Caco-2 (cell line): ENCODE measurements around the gene NUP58. TPM values are rescaled to one million over a fixed set of nuclear protein-coding genes. Genes with fewer than 3 reads are reported as not detected.

ENCODE experiments used
- BruUV-seq: library from RNA; stranded (reverse); fragments of 400-500 nt; replicated peaks from 2 replicates; lab custom pipeline; 2021; lab: Mats Ljungman, UMichigan
- CTCF ChIA-PET: fragments of 300-600 bp; sonication (Branson Sonifier 250); formaldehyde crosslinking; loops from one replicate; lab custom pipeline; 2022; ENCODE audit warnings: antibody characterized with exemption; lab: Charles Lee
- POLR2A ChIA-PET: fragments of 300-600 bp; sonication (Branson Sonifier 250); formaldehyde crosslinking; loops from one replicate; lab custom pipeline; 2022; ENCODE audit warnings: antibody characterized with exemption; lab: Charles Lee
- DNase-seq, 2 experiments: peaks; one replicate each; pipeline versions ENCODE4 v3.0.0 to v3.0.0-alpha.2; 2020 to 2022
- H3K27me3 ChIP-seq: replicated peaks from 2 replicates; pipeline ENCODE4 v1.6.0; 2011; ENCODE audit warnings: low read length; ENCODE audit not compliant: control insufficient read depth, insufficient read depth
- H3K36me3 ChIP-seq: 2 replicates; pipeline ENCODE4 v1.5.1; 2011; ENCODE audit warnings: low read length; ENCODE audit not compliant: control insufficient read depth, insufficient read depth
- H3K4me1 ChIP-seq: fragments of 250-450 bp; sonication (Bioruptor Pico); 2 replicates; pipeline ENCODE4 v1.5.1; 2020; ENCODE audit warnings: mild to moderate bottlenecking
- H3K4me3 ChIP-seq: 2 replicates; pipeline ENCODE4 v1.5.1; 2011; ENCODE audit warnings: low read depth, mild to moderate bottlenecking, control low read depth, low read length
- H3K9me3 ChIP-seq: fragments of 250-450 bp; sonication (Bioruptor Pico); 2 replicates; pipeline ENCODE4 v1.5.1; 2020; ENCODE audit warnings: mild to moderate bottlenecking, moderate library complexity
- H3K27ac Mint-ChIP-seq: one replicate; pipeline ENCODE4 v1.8.0; 2022; ENCODE audit warnings: mixed read lengths; ENCODE audit not compliant: unreplicated experiment
- H3K27me3 Mint-ChIP-seq: one replicate; pipeline ENCODE4 v1.8.0; 2022; ENCODE audit warnings: mixed read lengths; ENCODE audit not compliant: insufficient read depth, unreplicated experiment
- H3K36me3 Mint-ChIP-seq: one replicate; pipeline ENCODE4 v1.8.0; 2022; ENCODE audit warnings: mild to moderate bottlenecking, mixed read lengths; ENCODE audit not compliant: insufficient read depth, unreplicated experiment
- H3K4me1 Mint-ChIP-seq: one replicate; pipeline ENCODE4 v1.8.0; 2022; ENCODE audit warnings: low read depth, mixed read lengths; ENCODE audit not compliant: unreplicated experiment
- H3K4me3 Mint-ChIP-seq: one replicate; pipeline ENCODE4 v1.8.0; 2022; ENCODE audit warnings: mild to moderate bottlenecking, moderate library complexity, mixed read lengths; ENCODE audit not compliant: unreplicated experiment
- H3K9me3 Mint-ChIP-seq: one replicate; pipeline ENCODE4 v1.8.0; 2022; ENCODE audit warnings: mixed read lengths; ENCODE audit not compliant: unreplicated experiment
- intact Hi-C: fragments of 100-400 bp; cut with micrococcal nuclease; formaldehyde crosslinking; loops from one replicate; pipeline ENCODE4 v1.10.0; 2022; ENCODE audit not compliant: unreplicated experiment
- total RNA-seq: library from RNA; stranded (reverse); gene quantifications from 2 replicates; pipeline ENCODE4 v1.2.3, GENCODE V29; 2022
- TF ChIP-seq, protein P1 (sequence below), 2 experiments: fragments of 200-600 bp in 1 of 2; IDR thresholded peaks; 1 replicate in 1 of 2; 2 replicates in 1 of 2; pipeline versions ENCODE4 v1.5.1 to v1.8.0; 2011 to 2022; ENCODE audit warnings: antibody characterized with exemption in 1 of 2, control low read depth in 1 of 2, inconsistent platforms in 1 of 2, low read depth in 1 of 2, low read length in 1 of 2, mild to moderate bottlenecking in 1 of 2, moderate library complexity in 1 of 2; ENCODE audit not compliant: insufficient read depth in 1 of 2, severe bottlenecking in 1 of 2, unreplicated experiment in 1 of 2

Gene NUP58
- total RNA-seq, 1 experiment from 2014 or later: 66.4 TPM

DNA sequence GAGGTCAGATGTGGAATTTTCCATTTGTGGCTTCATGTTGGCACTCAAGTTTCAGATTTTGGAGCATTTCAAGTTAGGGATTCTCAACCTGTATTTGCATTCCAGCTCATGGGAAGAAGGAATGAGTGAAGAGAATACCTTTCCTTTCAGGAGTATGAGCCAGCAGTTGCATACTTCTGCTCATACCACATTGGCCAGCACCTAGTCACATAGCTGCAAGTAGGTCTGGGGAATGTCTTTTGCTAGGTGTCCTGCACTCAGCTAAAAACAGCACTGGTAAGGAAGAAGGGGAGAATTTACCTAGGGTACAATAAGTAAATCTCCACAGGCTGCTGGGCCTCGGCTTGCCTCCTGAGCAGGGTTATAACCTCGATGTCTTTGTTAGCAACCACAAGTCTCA lies 45.7 kb downstream of the NUP58 start:
- ChIA-PET POLR2A (no interaction called here), CTCF (no interaction called here)
- peaks cover 6% of the 10 kb centered on the region for H3K27me3 Mint-ChIP-seq
- H3K4me1 ChIP-seq: no peaks in the 10 kb centered on the region
- no peaks in the 10 kb centered on the region for H3K4me1 Mint-ChIP-seq
- DNase-seq: no peak
- H3K27ac Mint-ChIP-seq: no peak overlapping the region
- no peak overlapping the region for H3K4me3 Mint-ChIP-seq
- intact Hi-C loops: no loop called here
- TF ChIP-seq, protein P1, sequence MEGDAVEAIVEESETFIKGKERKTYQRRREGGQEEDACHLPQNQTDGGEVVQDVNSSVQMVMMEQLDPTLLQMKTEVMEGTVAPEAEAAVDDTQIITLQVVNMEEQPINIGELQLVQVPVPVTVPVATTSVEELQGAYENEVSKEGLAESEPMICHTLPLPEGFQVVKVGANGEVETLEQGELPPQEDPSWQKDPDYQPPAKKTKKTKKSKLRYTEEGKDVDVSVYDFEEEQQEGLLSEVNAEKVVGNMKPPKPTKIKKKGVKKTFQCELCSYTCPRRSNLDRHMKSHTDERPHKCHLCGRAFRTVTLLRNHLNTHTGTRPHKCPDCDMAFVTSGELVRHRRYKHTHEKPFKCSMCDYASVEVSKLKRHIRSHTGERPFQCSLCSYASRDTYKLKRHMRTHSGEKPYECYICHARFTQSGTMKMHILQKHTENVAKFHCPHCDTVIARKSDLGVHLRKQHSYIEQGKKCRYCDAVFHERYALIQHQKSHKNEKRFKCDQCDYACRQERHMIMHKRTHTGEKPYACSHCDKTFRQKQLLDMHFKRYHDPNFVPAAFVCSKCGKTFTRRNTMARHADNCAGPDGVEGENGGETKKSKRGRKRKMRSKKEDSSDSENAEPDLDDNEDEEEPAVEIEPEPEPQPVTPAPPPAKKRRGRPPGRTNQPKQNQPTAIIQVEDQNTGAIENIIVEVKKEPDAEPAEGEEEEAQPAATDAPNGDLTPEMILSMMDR (IDR thresholded peaks at IDR 0.05; ENCODE audit: insufficient read depth in 1 of 2, low read depth in 1 of 2, low read length in 1 of 2, severe bottlenecking in 1 of 2, unreplicated experiment in 1 of 2): no peak
- H3K36me3 ChIP-seq: no peaks in the 10 kb centered on the region
- no TSS peak for BruUV-seq
- no peaks in the 10 kb centered on the region for H3K27me3 ChIP-seq
- no peaks in the 10 kb centered on the region for H3K9me3 ChIP-seq
- H3K36me3 Mint-ChIP-seq: no peaks in the 10 kb centered on the region
- H3K9me3 Mint-ChIP-seq: no peaks in the 10 kb centered on the region
- H3K4me3 ChIP-seq: no peak overlapping the region

DNA sequence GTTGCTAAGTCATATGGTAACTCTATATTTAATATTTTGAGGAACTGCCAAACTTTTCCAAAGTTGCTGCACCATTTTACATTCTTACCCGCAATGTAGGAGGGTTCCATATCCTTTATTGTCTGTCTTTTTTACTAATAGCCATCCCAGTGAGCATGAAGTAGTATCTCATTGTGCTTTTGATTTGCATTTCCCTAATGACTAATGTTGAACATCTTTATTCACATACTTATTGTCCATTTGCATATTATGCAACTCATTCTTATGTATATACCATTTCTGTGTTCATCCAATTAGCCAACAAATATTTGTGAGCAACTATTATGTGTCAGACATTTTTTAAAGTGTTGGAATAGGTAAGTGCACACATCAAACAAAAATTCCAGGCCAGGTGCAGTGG lies 50.0 kb downstream of the NUP58 start:
- intact Hi-C loops: no loop called here
- BruUV-seq: no TSS peak
- DNase-seq: no peak
- TF ChIP-seq, protein P1 (IDR thresholded peaks at IDR 0.05; ENCODE audit: insufficient read depth in 1 of 2, low read depth in 1 of 2, low read length in 1 of 2, severe bottlenecking in 1 of 2, unreplicated experiment in 1 of 2): no peak
- no peaks in the 10 kb centered on the region for H3K27me3 ChIP-seq
- Mint-ChIP-seq H3K9me3 (no peaks in the 10 kb centered on the region), H3K36me3 (no peaks in the 10 kb centered on the region), H3K4me1 (no peaks in the 10 kb centered on the region), H3K4me3 (no peak overlapping the region), H3K27me3 (peaks cover 14% of the 10 kb centered on the region), H3K27ac (no peak overlapping the region)
- H3K36me3 ChIP-seq: no peaks in the 10 kb centered on the region
- H3K4me1 ChIP-seq: no peaks in the 10 kb centered on the region
- no peaks in the 10 kb centered on the region for H3K9me3 ChIP-seq
- H3K4me3 ChIP-seq: no peak overlapping the region
- CTCF ChIA-PET: no interaction called here
- POLR2A ChIA-PET: no interaction called here

DNA sequence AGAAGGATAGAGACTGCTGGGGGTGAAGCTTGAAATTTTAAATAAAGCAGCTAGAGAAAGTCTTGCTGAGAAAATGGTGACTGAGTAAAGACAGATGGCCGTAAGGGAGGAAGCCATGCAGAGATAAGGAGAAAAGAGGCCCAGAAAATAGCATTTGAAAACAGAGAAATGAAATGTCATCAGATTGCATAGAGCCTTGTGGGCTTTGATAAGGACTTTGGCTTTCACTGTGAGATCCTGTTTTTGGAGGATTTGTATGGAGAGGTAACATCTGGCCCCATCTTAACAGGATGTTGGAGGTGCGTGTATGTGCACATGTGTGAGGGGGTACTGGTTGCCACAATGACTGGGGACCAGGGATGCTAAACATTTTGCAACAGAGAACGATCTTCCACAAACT lies 50.8 kb downstream of the NUP58 start:
- H3K4me1 ChIP-seq: no peaks in the 10 kb centered on the region
- no peak for DNase-seq
- no peaks in the 10 kb centered on the region for H3K9me3 ChIP-seq
- BruUV-seq: no TSS peak
- CTCF ChIA-PET: no interaction called here
- H3K27me3 ChIP-seq: no peaks in the 10 kb centered on the region
- no peak overlapping the region for H3K27ac Mint-ChIP-seq
- H3K4me1 Mint-ChIP-seq: no peaks in the 10 kb centered on the region
- no peaks in the 10 kb centered on the region for H3K36me3 ChIP-seq
- no peak overlapping the region for H3K4me3 Mint-ChIP-seq
- peaks cover 14% of the 10 kb centered on the region for H3K27me3 Mint-ChIP-seq
- no peaks in the 10 kb centered on the region for H3K9me3 Mint-ChIP-seq
- POLR2A ChIA-PET: no interaction called here
- TF ChIP-seq, protein P1 (IDR thresholded peaks at IDR 0.05; ENCODE audit: insufficient read depth in 1 of 2, low read depth in 1 of 2, low read length in 1 of 2, severe bottlenecking in 1 of 2, unreplicated experiment in 1 of 2): no peak
- no peaks in the 10 kb centered on the region for H3K36me3 Mint-ChIP-seq
- H3K4me3 ChIP-seq: no peak overlapping the region
- intact Hi-C loops: no loop called here
